GM12891 (cell line): ENCODE results near the gene MAML2.

Source experiments
- PAX5 ChIP-seq: IDR thresholded peaks from 2 replicates; pipeline ENCODE4 v1.6.1; 2011; ENCODE audit warnings: low read length, moderate library complexity, mild to moderate bottlenecking; ENCODE audit not compliant: insufficient read depth, severe bottlenecking
- POLR2A ChIP-seq: IDR thresholded peaks from 2 replicates; pipeline ENCODE4 v1.6.1; 2011; ENCODE audit warnings: low read depth, low read length, control low read depth
- POLR2AphosphoS5 ChIP-seq: IDR thresholded peaks from 2 replicates; pipeline ENCODE4 v1.6.1; 2011; ENCODE audit warnings: low read depth, low read length, control low read depth
- SPI1 ChIP-seq: IDR thresholded peaks from 2 replicates; pipeline ENCODE4 v1.6.1; 2011; ENCODE audit warnings: low read depth, low read length, control low read depth
- TAF1 ChIP-seq: IDR thresholded peaks from 2 replicates; pipeline ENCODE4 v1.6.1; 2011; ENCODE audit warnings: low read depth, low read length, control low read depth

- no peak for TF ChIP-seq PAX5
- no peak for TF ChIP-seq POLR2A
- TF ChIP-seq TAF1 = no peak
- TF ChIP-seq POLR2AphosphoS5 = no peak
- TF ChIP-seq SPI1 = no peak
These were observed 394.4 kb downstream of the MAML2 start for GRCh38 chr11:95948637-95949036.
